Mesendoderm (in vitro differentiated cells): ENCODE measurements around the gene ARL17B. TPM values are rescaled to one million over a fixed set of nuclear protein-coding genes. Genes with fewer than 3 reads are reported as not detected.
"Not testable (repeated sequence)": the region's sequence is repeated elsewhere in the genome, so short reads cannot be mapped to it uniquely, and the experiment has no call there.

ENCODE experiments used
- DNase-seq: peaks from one replicate; pipeline ENCODE4 v3.0.0; 2013
- H2AK5ac ChIP-seq: 2 replicates; pipeline ENCODE4 v1.6.1; 2013; ENCODE audit warnings: low read length, inconsistent platforms
- H2BK120ac ChIP-seq: 2 replicates; pipeline ENCODE4 v1.6.1; 2013; ENCODE audit warnings: low read depth, mild to moderate bottlenecking, low read length, moderate library complexity, mixed read lengths
- H2BK15ac ChIP-seq: replicated peaks from 2 replicates; pipeline ENCODE4 v1.6.1; 2013; ENCODE audit warnings: low read depth, mild to moderate bottlenecking, moderate library complexity
- H2BK5ac ChIP-seq: 2 replicates; pipeline ENCODE4 v1.6.1; 2013; ENCODE audit warnings: low read length, inconsistent platforms
- H3K18ac ChIP-seq: 2 replicates; pipeline ENCODE4 v1.6.1; 2013; ENCODE audit warnings: mild to moderate bottlenecking, low read length, mixed read lengths
- H3K23ac ChIP-seq: one replicate; pipeline ENCODE4 v1.6.1; 2013; ENCODE audit warnings: low read length
- H3K27ac ChIP-seq: 2 replicates; pipeline ENCODE4 v1.5.1; 2013; ENCODE audit warnings: low read depth, mild to moderate bottlenecking, inconsistent platforms, low read length, moderate library complexity
- H3K27me3 ChIP-seq: 2 replicates; pipeline ENCODE4 v1.6.1; 2013; ENCODE audit warnings: low read length, control low read depth, mild to moderate bottlenecking, inconsistent platforms; ENCODE audit not compliant: insufficient read depth, poor library complexity
- H3K36me3 ChIP-seq: 2 replicates; pipeline ENCODE4 v1.6.1; 2013; ENCODE audit warnings: low read length, inconsistent platforms; ENCODE audit not compliant: control insufficient read depth, insufficient read depth
- H3K4ac ChIP-seq: one replicate; pipeline ENCODE4 v1.6.1; 2013; ENCODE audit warnings: low read depth, mild to moderate bottlenecking, low read length, moderate library complexity
- H3K4me1 ChIP-seq: 2 replicates; pipeline ENCODE4 v1.6.1; 2013; ENCODE audit warnings: low read depth, low read length, inconsistent platforms; ENCODE audit not compliant: control insufficient read depth
- H3K4me2 ChIP-seq: 2 replicates; pipeline ENCODE4 v1.6.1; 2013; ENCODE audit warnings: low read length
- H3K4me3 ChIP-seq: 2 replicates; pipeline ENCODE4 v1.5.1; 2013; ENCODE audit warnings: mild to moderate bottlenecking, low read length
- H3K56ac ChIP-seq: one replicate; pipeline ENCODE4 v1.6.1; 2013; ENCODE audit warnings: low read length
- H3K79me1 ChIP-seq: 2 replicates; pipeline ENCODE4 v1.6.1; 2013; ENCODE audit warnings: low read length, inconsistent platforms
- H3K79me2 ChIP-seq: 2 replicates; pipeline ENCODE4 v1.6.1; 2013; ENCODE audit warnings: mild to moderate bottlenecking, low read length; ENCODE audit not compliant: control insufficient read depth, insufficient read depth
- H3K9ac ChIP-seq: 2 replicates; pipeline ENCODE4 v1.6.1; 2013; ENCODE audit warnings: low read length, inconsistent platforms
- H4K5ac ChIP-seq: one replicate; pipeline ENCODE4 v1.6.1; 2013; ENCODE audit warnings: low read length
- H4K8ac ChIP-seq: one replicate; pipeline ENCODE4 v1.6.1; 2013; ENCODE audit warnings: low read depth, mild to moderate bottlenecking, control low read depth, low read length, moderate library complexity
- WGBS: extraction: QIAGEN DNeasy Blood & Tissue Kit; methylation state at CpG from one replicate; pipeline ENCODE4 v1.1.7; 2013; ENCODE audit warnings: low lambda C conversion rate, missing lambda C conversion rate; ENCODE audit not compliant: insufficient coverage; ENCODE audit errors: extremely low coverage; 5-methylcytosine and 5-hydroxymethylcytosine counted together
- polyA plus RNA-seq, 2 experiments: library from polyadenylated mRNA; stranded (reverse); fragments of 200-250 nt; gene quantifications; one replicate each; pipeline ENCODE4 v1.2.3, GENCODE V29; 2013

ARL17B gene
- polyA plus RNA-seq (2013, experiment 1 of 2) = 3.9 TPM
- polyA plus RNA-seq (2013, experiment 2 of 2) = 4.9 TPM

DNA sequence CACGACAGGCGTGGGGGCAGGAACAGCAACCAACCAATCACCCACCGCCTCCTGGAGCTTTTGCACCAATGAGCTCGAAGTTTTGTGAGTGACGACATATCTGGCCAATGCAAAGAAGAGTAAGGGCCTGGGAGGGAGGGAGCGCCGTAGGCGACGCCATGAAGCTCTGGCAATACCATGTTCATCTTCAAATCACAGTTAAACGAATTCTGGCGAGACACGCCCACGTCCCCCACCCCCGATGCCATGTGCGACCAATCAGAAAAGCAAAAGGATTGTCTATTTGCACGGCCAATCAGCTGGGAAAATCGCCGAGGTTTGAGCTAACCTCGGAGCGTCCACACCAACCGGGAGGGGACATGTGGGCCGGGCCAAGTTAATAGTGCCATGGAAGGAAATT, at the start of gene ARL17B:
ARL17B (minus strand) TSS at position 12 of the 400 bp plus-strand sequence. CDS start 3,369 bp downstream, outside the sequence.
- H2AK5ac ChIP-seq, H3K23ac ChIP-seq, H3K79me1 ChIP-seq, H2BK120ac ChIP-seq, H4K8ac ChIP-seq, H3K79me2 ChIP-seq, H3K4me3 ChIP-seq, H3K4me2 ChIP-seq, H4K5ac ChIP-seq, H3K56ac ChIP-seq, H3K4ac ChIP-seq, DNase-seq, H3K27me3 ChIP-seq, H3K9ac ChIP-seq, H2BK15ac ChIP-seq, H3K18ac ChIP-seq, H3K27ac ChIP-seq, H3K36me3 ChIP-seq, H3K4me1 ChIP-seq, H2BK5ac ChIP-seq: not testable (repeated sequence)
- no CpG with 5 or more reads among the region's 22 CpGs for WGBS

DNA sequence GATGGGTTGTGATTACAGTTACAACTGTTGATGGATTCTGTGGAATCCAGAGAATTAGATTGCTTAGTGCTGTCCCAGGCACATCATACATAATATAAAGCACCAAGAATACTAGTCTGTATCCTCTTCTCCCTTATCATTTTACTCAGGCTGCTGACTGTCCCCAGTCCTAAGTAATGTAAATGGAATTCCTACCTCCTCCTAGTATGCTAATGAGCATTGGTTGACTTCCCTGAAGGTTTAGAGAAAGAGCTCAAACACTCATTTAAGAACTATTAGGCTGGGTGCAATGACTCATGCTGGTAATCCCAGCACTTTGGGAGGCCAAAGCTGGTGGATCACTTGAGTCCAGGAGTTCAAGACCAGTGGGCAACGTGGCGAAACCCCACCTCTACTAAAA, 48.3 kb upstream of the ARL17B start:
- not testable (repeated sequence) for H3K79me1 ChIP-seq, H2BK120ac ChIP-seq, H3K9ac ChIP-seq, H3K27ac ChIP-seq, H2BK5ac ChIP-seq, H3K4me2 ChIP-seq, H4K5ac ChIP-seq, H2AK5ac ChIP-seq, H3K4me3 ChIP-seq, DNase-seq, H3K23ac ChIP-seq, H3K18ac ChIP-seq, H3K56ac ChIP-seq, H2BK15ac ChIP-seq, H3K79me2 ChIP-seq, H3K36me3 ChIP-seq, H3K4ac ChIP-seq, H4K8ac ChIP-seq, H3K27me3 ChIP-seq, H3K4me1 ChIP-seq
- no CpG with 5 or more reads among the region's 2 CpGs for WGBS

DNA sequence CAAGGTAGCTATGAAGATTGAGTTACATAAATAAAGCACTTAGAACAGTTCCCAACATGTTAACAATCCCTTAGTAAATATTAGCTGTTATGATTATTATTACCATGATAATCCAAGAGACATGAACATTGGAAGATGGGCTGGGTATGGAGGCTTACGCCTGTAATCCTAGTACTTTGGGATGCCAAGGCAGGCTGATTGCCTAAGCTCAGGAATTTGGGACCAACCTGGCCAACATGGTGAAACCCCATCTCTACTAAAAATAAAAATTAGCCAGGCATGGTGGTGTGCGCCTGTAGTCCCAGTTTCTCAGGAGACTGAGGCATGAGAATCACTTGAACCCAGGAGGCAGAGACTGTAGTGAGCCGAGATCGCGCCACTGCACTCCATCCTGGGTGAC, 45.6 kb upstream of the ARL17B start:
- no CpG with 5 or more reads among the region's 5 CpGs for WGBS
- not testable (repeated sequence) for H3K9ac ChIP-seq

DNA sequence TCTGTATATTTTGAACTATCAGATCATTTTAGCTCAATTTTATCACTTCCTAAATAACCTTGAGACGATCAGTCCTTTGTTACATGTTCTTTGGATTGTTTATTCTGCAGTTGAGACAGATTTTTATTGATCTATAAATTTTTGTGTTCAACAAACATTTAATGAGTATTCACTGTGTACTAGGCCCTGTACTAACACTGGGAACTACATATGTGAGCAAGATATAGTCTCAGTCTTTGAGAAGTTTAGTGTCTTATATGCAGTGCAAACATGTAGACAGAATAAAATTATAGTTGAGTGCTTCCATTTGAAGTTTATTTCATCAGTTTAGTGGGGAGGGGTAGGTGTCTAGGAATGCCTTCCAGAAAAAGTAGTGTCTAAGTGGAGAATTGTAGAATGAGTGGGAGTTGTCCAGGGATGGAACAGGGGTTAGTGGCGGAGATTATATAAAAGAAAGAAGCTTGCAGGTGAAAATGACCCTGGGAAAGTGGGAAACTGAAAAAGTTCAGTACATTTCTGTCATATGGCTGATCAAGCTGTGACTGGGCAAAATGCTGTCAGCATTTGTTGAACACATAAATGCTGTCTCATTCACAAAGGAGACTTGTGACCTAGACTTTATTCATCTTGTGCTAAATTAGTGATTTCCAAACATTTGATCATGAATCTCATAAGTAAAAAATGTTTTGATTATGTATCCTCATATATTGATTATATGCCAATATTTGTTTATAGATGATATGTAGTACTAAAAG, 39.6 kb upstream of the ARL17B start:
- not testable (repeated sequence) for H3K27ac ChIP-seq, H3K9ac ChIP-seq, H3K79me1 ChIP-seq, H3K56ac ChIP-seq, H3K27me3 ChIP-seq, H2BK15ac ChIP-seq, H2AK5ac ChIP-seq, H3K4me3 ChIP-seq, H3K4me2 ChIP-seq, H3K4ac ChIP-seq, H3K79me2 ChIP-seq, H3K18ac ChIP-seq, H3K23ac ChIP-seq, H4K5ac ChIP-seq, H4K8ac ChIP-seq, H2BK120ac ChIP-seq, H3K4me1 ChIP-seq, H3K36me3 ChIP-seq, H2BK5ac ChIP-seq, DNase-seq
- WGBS = no CpG with 5 or more reads among the region's 2 CpGs

More for the DNA sequence above, 45.6 kb upstream of the ARL17B start:
- not testable (repeated sequence) for H3K4me1 ChIP-seq, H3K18ac ChIP-seq, H3K23ac ChIP-seq, H2BK15ac ChIP-seq, H3K56ac ChIP-seq, H3K79me2 ChIP-seq, H3K4me2 ChIP-seq, H3K27ac ChIP-seq, H3K27me3 ChIP-seq, H3K4ac ChIP-seq, H3K4me3 ChIP-seq, H2BK120ac ChIP-seq, H3K36me3 ChIP-seq, H4K8ac ChIP-seq, H3K79me1 ChIP-seq, H2AK5ac ChIP-seq, DNase-seq, H2BK5ac ChIP-seq, H4K5ac ChIP-seq

DNA sequence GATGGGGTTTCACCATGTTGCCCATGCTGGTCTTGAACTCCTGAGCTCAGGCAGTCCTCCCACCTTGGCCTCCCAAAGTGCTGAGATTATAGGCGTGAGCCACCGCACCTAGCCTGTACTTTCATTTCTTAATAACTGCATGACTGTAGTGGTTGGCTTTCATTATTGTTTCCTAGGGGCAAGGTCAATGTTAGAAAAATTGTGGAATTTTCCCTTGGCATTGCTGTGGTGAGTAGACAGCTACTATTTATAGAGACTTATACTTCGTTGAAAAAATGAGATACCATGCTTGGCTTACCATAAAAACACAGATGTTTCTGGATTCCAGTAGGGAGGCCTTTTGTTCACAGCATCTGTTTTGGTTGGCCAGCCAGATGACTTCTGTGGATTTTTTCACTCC, 39.0 kb upstream of the ARL17B start:
- not testable (repeated sequence) for H3K23ac ChIP-seq, H3K56ac ChIP-seq, H4K5ac ChIP-seq, H3K27ac ChIP-seq, H3K18ac ChIP-seq, H3K36me3 ChIP-seq, H3K4me2 ChIP-seq, DNase-seq, H2BK5ac ChIP-seq, H3K9ac ChIP-seq, H3K4ac ChIP-seq, H4K8ac ChIP-seq, H3K79me2 ChIP-seq, H3K79me1 ChIP-seq, H2BK120ac ChIP-seq, H3K27me3 ChIP-seq, H3K4me1 ChIP-seq, H3K4me3 ChIP-seq, H2BK15ac ChIP-seq, H2AK5ac ChIP-seq
- WGBS = no CpG with 5 or more reads among the region's 3 CpGs

DNA sequence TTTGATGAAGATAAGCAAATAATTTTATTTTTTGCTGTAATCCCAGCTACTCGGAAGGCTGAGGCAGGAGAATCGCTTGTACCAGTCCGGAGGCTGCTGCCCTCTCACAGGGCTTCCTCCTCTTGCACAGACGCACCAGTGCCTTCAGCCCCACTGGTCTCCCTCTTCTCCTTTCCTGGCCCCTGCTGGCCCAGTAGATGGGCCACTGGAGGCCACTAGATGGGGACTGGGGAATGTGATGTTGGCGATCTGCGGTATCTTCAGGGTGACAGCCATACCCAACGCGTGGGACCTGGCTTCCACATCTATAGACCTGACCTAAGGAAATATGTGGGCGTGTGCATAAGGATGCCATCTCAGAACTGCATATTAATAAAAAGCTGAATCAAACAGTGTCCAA, 38.4 kb upstream of the ARL17B start:
- H3K27ac ChIP-seq, H2BK15ac ChIP-seq, H3K79me1 ChIP-seq, H3K27me3 ChIP-seq, H3K18ac ChIP-seq, H3K23ac ChIP-seq, H3K56ac ChIP-seq, H3K4me1 ChIP-seq, H3K4me3 ChIP-seq, H3K4ac ChIP-seq, H3K79me2 ChIP-seq, H2AK5ac ChIP-seq, H3K9ac ChIP-seq, H3K36me3 ChIP-seq, H2BK120ac ChIP-seq, H2BK5ac ChIP-seq, H4K5ac ChIP-seq, H3K4me2 ChIP-seq, H4K8ac ChIP-seq, DNase-seq: not testable (repeated sequence)
- WGBS = no CpG with 5 or more reads among the region's 9 CpGs
